Fibroblast of lung (primary cell): ENCODE data around the gene PCDHGB6.
"Not testable (repeated sequence)": the region's sequence is repeated elsewhere in the genome, so short reads cannot be mapped to it uniquely, and the experiment has no call there.

Experiments used
- CTCF ChIP-seq, 2 donors: IDR thresholded peaks in 1 of 2; conservative IDR thresholded peaks in 1 of 2; 1 replicate in 1 of 2; 2 replicates in 1 of 2; pipeline ENCODE4 v1.5.1; 2011 to 2012; ENCODE audit warnings: low read length in 2 of 2, control low read depth in 1 of 2, inconsistent platforms in 1 of 2, low read depth in 1 of 2, mild to moderate bottlenecking in 1 of 2
- EZH2 ChIP-seq: IDR thresholded peaks from 2 replicates; pipeline ENCODE4 v1.5.1; 2012; ENCODE audit warnings: low read length, control low read depth, mild to moderate bottlenecking; ENCODE audit errors: missing control alignments

GRCh38 chr5:141375444-141376155 is 32.2 kb upstream of the PCDHGB6 start:
- not testable (repeated sequence) for TF ChIP-seq CTCF (conservative IDR thresholded peaks at IDR 0.05 in 1 of 2, IDR thresholded peaks at IDR 0.05 in 1 of 2; ENCODE audit: low read depth in 1 of 2, low read length in 2 of 2); EZH2
